GM12892 (cell line): ENCODE data around the gene ZBTB40.

ENCODE experiments used
- POLR2A ChIP-seq: IDR thresholded peaks from 2 replicates; pipeline ENCODE4 v1.6.1; 2011; ENCODE audit warnings: low read depth, low read length, control low read depth
- POLR2AphosphoS5 ChIP-seq: IDR thresholded peaks from 2 replicates; pipeline ENCODE4 v1.6.1; 2011; ENCODE audit warnings: low read depth, low read length, control low read depth

DNA sequence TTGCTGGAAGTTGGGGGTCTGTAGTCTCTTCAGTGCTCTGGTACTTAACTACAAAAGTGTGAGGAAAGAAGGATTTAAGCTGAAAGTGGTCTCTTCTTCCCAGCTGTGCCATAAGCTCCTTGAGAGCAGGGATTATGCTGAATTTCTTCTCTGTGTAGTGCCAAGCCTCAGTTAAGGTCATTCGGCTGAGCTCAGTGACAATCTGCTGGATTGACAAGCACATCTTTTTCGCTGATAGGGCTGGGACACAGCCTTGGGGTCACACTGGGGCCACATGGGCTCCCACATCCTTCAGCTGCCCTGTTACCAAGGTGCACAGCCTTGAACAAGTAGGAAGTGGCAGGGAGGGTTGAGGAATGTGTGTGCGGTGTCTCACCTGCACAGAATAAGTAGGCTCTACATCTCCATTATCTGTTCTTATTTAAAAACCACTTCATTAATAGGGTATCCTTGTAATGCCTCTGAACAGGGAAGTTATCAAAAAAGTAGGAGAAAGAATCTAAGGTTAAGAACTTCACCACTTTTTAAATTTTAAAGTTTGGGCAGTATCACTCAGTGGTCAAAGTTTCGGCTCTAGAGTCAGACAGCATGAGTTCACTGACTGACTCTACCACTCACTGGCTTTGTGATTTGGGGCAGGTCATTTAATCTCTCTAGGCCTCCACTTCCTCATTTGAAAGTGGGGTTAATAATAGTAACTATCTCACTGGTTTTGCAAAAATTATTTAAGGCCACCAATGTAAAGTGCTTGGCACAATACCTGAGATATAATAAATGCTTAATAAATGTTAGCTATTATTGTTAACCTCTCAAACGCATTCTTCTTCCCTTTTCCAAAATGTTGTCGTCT is 10.3 kb downstream of the ZBTB40 start:
- TF ChIP-seq POLR2A (no peak), POLR2AphosphoS5 (no peak)
